Activated CD8-positive, alpha-beta T cell treated with anti-CD3 and anti-CD28 coated beads for 36 hours (primary cell): ENCODE results near the gene B3GALNT1. TPM values are rescaled to one million over a fixed set of nuclear protein-coding genes. Genes with fewer than 3 reads are reported as not detected.

ENCODE experiments used
- ATAC-seq: fragments of 200-7000 bp; cut with Tn5 transposase; one replicate; pipeline ENCODE4 v1.10.0; 2021; ENCODE audit warnings: mild to moderate bottlenecking, moderate library complexity
- CTCF ChIA-PET: fragments of 350-600 bp; sonication (Branson Sonifier 250); formaldehyde crosslinking; loops from one replicate; lab custom pipeline; 2021; ENCODE audit warnings: antibody characterized with exemption; lab: Charles Lee
- POLR2A ChIA-PET: fragments of 350-600 bp; sonication (Branson Sonifier 250); formaldehyde crosslinking; loops from one replicate; lab custom pipeline; 2021; ENCODE audit warnings: antibody characterized with exemption; lab: Charles Lee
- DNase-seq: peaks from one replicate; pipeline ENCODE4 v3.0.0-alpha.2; 2020
- H3K27ac Mint-ChIP-seq: one replicate; pipeline ENCODE4 v1.8.0; 2021; ENCODE audit warnings: mild to moderate bottlenecking, mixed read lengths
- H3K27me3 Mint-ChIP-seq: one replicate; pipeline ENCODE4 v1.8.0; 2021; ENCODE audit warnings: mixed read lengths
- H3K36me3 Mint-ChIP-seq: one replicate; pipeline ENCODE4 v1.8.0; 2021; ENCODE audit warnings: low read depth, mixed read lengths
- H3K4me1 Mint-ChIP-seq: one replicate; pipeline ENCODE4 v1.8.0; 2021; ENCODE audit warnings: low read depth, mixed read lengths
- H3K4me3 Mint-ChIP-seq: one replicate; pipeline ENCODE4 v1.8.0; 2021; ENCODE audit warnings: mild to moderate bottlenecking, moderate library complexity, mixed read lengths
- H3K9me3 Mint-ChIP-seq: one replicate; pipeline ENCODE4 v1.8.0; 2021; ENCODE audit warnings: mixed read lengths
- CTCF ChIP-seq: fragments of 200-600 bp; IDR thresholded peaks from one replicate; pipeline ENCODE4 v1.8.0; 2022; ENCODE audit warnings: antibody characterized with exemption, mild to moderate bottlenecking
- intact Hi-C: fragments of 100-400 bp; cut with micrococcal nuclease; formaldehyde crosslinking; loops from one replicate; pipeline ENCODE4 v1.10.0; 2022
- total RNA-seq, 2 experiments: library from RNA; stranded (reverse); gene quantifications; one replicate each; pipeline ENCODE4 v1.2.3, GENCODE V29; 2021

B3GALNT1 gene
- total RNA-seq, 2 experiments from 2014 or later: 2.2 to 3.2 TPM

GRCh38 chr3:161050935-161051334 is 54.2 kb downstream of the B3GALNT1 start:
- Mint-ChIP-seq H3K4me3 (no peak overlapping the region), H3K4me1 (peaks cover 12% of the 10 kb centered on the region), H3K36me3 (no peaks in the 10 kb centered on the region), H3K27me3 (no peaks in the 10 kb centered on the region), H3K9me3 (peaks cover 7% of the 10 kb centered on the region), H3K27ac (no peak overlapping the region)
- TF ChIP-seq CTCF: no peak
- ATAC-seq (no peak), DNase-seq (no peak)
- POLR2A ChIA-PET: no interaction called here
- CTCF ChIA-PET: interaction anchor here (1.4 kb wide), 1 partner anchor 47 kb away, joined by 4 read pairs; no protein-coding TSS in a partner anchor
- intact Hi-C loops: no loop called here

- POLR2A ChIA-PET: no interaction called here
Measured at GRCh38 chr3:161049683-161050248, 55.4 kb downstream of the B3GALNT1 start.

GRCh38 chr3:161043336-161044035 is 61.7 kb downstream of the B3GALNT1 start:
- no peak overlapping the region for H3K4me3 Mint-ChIP-seq
- POLR2A ChIA-PET: no interaction called here
- H3K9me3 Mint-ChIP-seq: peaks cover 12% of the 10 kb centered on the region
- intact Hi-C loops: no loop called here
- H3K27ac Mint-ChIP-seq: no peak overlapping the region
- no peaks in the 10 kb centered on the region for H3K27me3 Mint-ChIP-seq
- TF ChIP-seq CTCF: no peak
- no peak for DNase-seq
- CTCF ChIA-PET: no interaction called here
- no peaks in the 10 kb centered on the region for H3K4me1 Mint-ChIP-seq
- peaks cover 5% of the 10 kb centered on the region for H3K36me3 Mint-ChIP-seq
- no peak for ATAC-seq

More at GRCh38 chr3:161049683-161050248, 55.4 kb downstream of the B3GALNT1 start:
- DNase-seq: no peak
- Mint-ChIP-seq H3K4me3 (no peak overlapping the region), H3K27ac (no peak overlapping the region), H3K9me3 (peaks cover 13% of the 10 kb centered on the region), H3K36me3 (peaks cover 5% of the 10 kb centered on the region), H3K27me3 (no peaks in the 10 kb centered on the region), H3K4me1 (peaks cover 12% of the 10 kb centered on the region)
- TF ChIP-seq CTCF: no peak
- ATAC-seq: peak; percentile 67
- intact Hi-C loops: no loop called here
- CTCF ChIA-PET: no interaction called here

- H3K4me1 Mint-ChIP-seq: no peaks in the 10 kb centered on the region
- H3K27ac Mint-ChIP-seq: no peak overlapping the region
- ATAC-seq (no peak), DNase-seq (no peak)
- no peak for TF ChIP-seq CTCF
- H3K36me3 Mint-ChIP-seq: peaks cover 5% of the 10 kb centered on the region
- CTCF ChIA-PET: no interaction called here
- intact Hi-C loops: no loop called here
- POLR2A ChIA-PET: no interaction called here
- H3K4me3 Mint-ChIP-seq: no peak overlapping the region
- H3K27me3 Mint-ChIP-seq: no peaks in the 10 kb centered on the region
- H3K9me3 Mint-ChIP-seq: peaks cover 10% of the 10 kb centered on the region
Measured at GRCh38 chr3:161042023-161042501, 63.1 kb downstream of the B3GALNT1 start.

GRCh38 chr3:161038725-161039124 is 66.4 kb downstream of the B3GALNT1 start:
- ChIA-PET CTCF (no interaction called here), POLR2A (interaction anchor here (0.6 kb wide), 1 partner anchor 1157 kb away, joined by 3 read pairs; no protein-coding TSS in a partner anchor)
- Mint-ChIP-seq H3K36me3 (peaks cover 12% of the 10 kb centered on the region), H3K27me3 (no peaks in the 10 kb centered on the region), H3K4me1 (peaks cover 17% of the 10 kb centered on the region), H3K27ac (no peak overlapping the region), H3K4me3 (no peak overlapping the region), H3K9me3 (peaks cover 2% of the 10 kb centered on the region)
- DNase-seq: no peak
- no peak for TF ChIP-seq CTCF
- intact Hi-C loops: loop anchor here (5.0 kb wide), 1 partner anchor 34 kb away; no protein-coding TSS in a partner anchor
- ATAC-seq: no peak
